Medulla oblongata (tissue), 1 donor: ENCODE measurements around the gene FEZ2.

Experiments used
- DNase-seq: peaks from one replicate; pipeline ENCODE4 v3.0.0-alpha.2; 2015; ENCODE audit errors: extremely low spot score

The FEZ2 gene

DNA sequence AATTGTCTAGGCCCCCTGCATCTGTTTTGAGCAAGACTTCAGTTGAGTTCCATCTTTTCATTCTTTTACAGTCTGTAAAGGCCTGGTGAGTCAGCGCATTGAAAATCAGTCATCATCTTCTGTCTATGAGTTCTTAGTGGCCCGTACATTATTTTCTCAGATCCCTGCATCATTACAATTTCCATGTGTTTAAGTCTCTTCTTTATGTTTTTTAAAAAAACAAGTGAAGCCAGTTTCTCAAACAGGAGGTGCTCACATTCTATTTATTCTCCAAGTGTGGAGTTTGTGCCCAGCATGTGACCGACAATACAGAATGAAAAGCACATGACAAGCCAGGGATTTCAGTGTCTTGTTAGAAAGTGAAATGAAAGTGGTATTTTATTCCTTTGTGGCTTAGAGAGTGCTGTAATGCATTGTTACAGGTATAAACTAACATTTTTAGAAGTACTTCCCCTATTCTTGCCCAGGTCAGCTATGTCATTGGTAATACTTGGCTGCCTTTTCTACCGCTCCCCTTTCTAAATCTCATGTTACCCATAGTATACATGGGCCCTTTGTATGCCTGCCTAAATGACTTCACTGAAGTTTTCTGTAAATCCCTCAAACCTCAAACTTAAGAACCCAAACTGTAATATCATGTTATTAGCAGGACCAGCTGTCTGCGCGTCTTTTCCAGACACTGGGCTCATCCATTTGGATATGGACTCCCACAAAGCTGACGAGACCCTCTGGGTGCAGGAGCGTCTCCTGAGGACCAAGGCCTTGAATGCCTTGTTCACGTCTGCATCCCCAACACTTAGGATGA, 67.6 kb downstream of the FEZ2 start:
- DNase-seq, result peak; percentile 26

DNA sequence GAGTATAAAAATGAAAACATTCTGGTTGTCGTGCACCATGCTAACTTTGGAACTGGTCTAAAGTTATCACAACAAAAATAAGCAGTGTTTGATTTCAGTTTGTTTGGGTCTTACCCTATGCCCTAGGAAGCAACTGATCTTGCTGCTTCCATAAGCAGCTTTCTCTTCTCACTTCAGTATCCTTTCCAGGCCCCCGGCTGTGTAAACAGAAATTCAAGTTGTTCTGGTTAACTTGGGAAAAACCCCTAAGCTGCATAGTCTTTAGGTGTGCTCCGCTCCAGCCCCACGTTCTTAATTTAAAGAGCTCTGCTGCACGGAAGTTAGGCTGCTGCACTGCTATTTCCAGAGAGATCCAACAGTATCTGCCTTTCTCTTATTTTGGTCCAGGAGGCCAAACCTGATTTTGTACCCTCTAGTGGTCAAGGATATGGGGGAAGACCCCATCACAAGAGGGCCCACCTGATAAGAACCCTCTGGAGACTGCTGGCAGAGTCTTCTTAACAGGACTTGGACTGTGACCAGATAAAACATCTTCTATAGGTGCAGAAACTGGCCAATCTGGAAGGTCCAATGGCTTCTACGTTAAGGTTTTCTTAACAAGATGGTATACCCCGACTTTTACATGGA, 69.1 kb downstream of the FEZ2 start:
- no peak for DNase-seq

GRCh38 chr2:36528274-36528673, 69.7 kb downstream of the FEZ2 start:
- DNase-seq, result no peak

- no peak for DNase-seq
These were observed 71.7 kb downstream of the FEZ2 start for GRCh38 chr2:36526226-36526625.

GRCh38 chr2:36525245-36525644, 72.7 kb downstream of the FEZ2 start:
- no peak for DNase-seq

- DNase-seq, result no peak
These were observed 74.8 kb downstream of the FEZ2 start for GRCh38 chr2:36523153-36523552.

DNA sequence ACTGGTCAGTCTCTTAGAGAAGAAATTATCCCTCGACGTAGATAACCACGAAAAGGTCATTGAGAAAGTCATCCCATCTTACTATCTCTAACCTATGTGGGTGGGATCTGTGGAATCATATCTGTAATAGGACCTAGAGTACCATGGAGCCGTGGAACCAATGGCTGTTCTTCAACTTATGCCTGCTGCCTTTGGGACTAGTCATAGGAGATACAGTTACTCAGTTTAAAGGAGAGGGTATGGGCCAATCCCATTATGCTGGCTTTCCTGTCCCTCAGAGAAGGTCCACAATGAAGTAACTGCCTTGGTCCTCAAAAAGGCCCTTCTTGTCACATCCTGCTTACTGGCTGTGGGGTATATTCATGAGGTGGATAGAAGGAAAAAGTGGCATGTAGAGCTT, 77.5 kb downstream of the FEZ2 start:
- no peak for DNase-seq

- DNase-seq, result no peak
These were observed 81.7 kb downstream of the FEZ2 start for GRCh38 chr2:36516136-36516870.

- no peak for DNase-seq
These were observed 82.4 kb downstream of the FEZ2 start for GRCh38 chr2:36515538-36515937.

- no peak for DNase-seq
These were observed 84.3 kb downstream of the FEZ2 start for GRCh38 chr2:36513661-36514060.

DNA sequence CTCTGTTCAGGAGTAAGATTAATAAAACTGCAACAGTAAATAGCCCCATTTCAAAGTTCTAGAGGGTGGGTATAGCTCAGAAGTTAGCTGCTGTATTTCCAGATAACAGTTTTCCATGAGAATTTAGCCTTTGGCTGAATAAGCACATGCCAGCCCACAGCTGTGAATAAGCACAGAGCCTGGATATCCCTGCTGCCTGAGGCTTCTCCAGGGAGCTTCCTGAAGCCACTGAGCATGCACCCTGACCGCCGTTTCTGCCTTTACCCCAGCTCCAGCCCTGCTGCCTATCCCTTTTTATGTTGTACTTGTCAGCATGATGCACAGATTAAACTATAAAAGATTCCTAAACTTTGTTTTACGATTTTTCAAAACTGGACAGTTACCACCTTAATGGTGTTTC, 85.3 kb downstream of the FEZ2 start:
- DNase-seq, result peak; percentile 14

GRCh38 chr2:36511858-36512603, 85.9 kb downstream of the FEZ2 start:
- DNase-seq, result no peak

- DNase-seq, result no peak
These were observed 88.9 kb downstream of the FEZ2 start for GRCh38 chr2:36509075-36509474.

DNA sequence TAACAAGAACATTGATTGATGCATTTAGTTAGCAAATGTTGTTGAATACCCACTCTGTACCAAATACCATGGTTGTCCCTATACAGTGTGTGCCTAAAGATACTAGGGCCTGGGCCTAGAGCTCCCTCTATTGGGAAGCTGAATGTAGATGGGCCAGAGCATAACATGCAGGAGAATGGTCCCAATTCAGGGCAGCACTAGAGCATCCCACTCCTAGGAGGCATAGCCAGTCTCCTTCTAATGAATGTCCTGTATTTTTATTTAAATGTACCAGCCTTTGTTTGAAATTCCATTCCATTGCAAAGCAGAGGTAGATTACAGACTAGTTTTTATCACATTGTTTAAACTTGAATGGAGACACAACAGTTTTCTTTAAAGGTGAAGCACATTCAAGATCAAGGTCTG, 90.6 kb downstream of the FEZ2 start:
- DNase-seq, result peak; percentile 80
